Parathyroid adenoma (tissue), 2 donors: Measurements from ENCODE around the gene VWA3A.

Experiments used
- H2AFZ ChIP-seq: fragments of 300-600 bp; sonication (generic); one replicate; pipeline ENCODE4 v1.7.0; 2017; ENCODE audit warnings: antibody characterized with exemption, mild to moderate bottlenecking
- H3K27ac ChIP-seq: fragments of 300-600 bp; sonication (generic); one replicate; pipeline ENCODE4 v1.7.0; 2017
- H3K27me3 ChIP-seq: fragments of 300-600 bp; sonication (generic); one replicate; pipeline ENCODE4 v1.7.0; 2017; ENCODE audit warnings: low read length; ENCODE audit not compliant: control insufficient read depth, insufficient read depth
- H3K36me3 ChIP-seq: fragments of 300-600 bp; sonication (generic); one replicate; pipeline ENCODE4 v1.7.0; 2017; ENCODE audit warnings: low read length; ENCODE audit not compliant: control insufficient read depth, insufficient read depth
- H3K4me1 ChIP-seq: fragments of 300-600 bp; sonication (generic); one replicate; pipeline ENCODE4 v1.7.0; 2017; ENCODE audit warnings: control low read depth
- H3K4me2 ChIP-seq: fragments of 300-600 bp; sonication (generic); one replicate; pipeline ENCODE4 v1.7.0; 2017; ENCODE audit warnings: low read length
- H3K4me3 ChIP-seq: fragments of 300-600 bp; sonication (generic); one replicate; pipeline ENCODE4 v1.7.0; 2017; ENCODE audit warnings: low read depth, low read length
- H3K79me2 ChIP-seq: fragments of 300-600 bp; sonication (generic); one replicate; pipeline ENCODE4 v1.7.0; 2017; ENCODE audit warnings: control low read depth
- H3K9ac ChIP-seq: fragments of 300-600 bp; sonication (generic); one replicate; pipeline ENCODE4 v1.7.0; 2017; ENCODE audit warnings: mild to moderate bottlenecking
- H3K9me3 ChIP-seq: fragments of 300-600 bp; sonication (generic); one replicate; pipeline ENCODE4 v1.7.0; 2017; ENCODE audit warnings: low read length; ENCODE audit not compliant: control insufficient read depth
- CTCF ChIP-seq: fragments of 300-600 bp; sonication (generic); IDR thresholded peaks from one replicate; pipeline ENCODE4 v1.7.0; 2017; ENCODE audit warnings: antibody characterized with exemption, mild to moderate bottlenecking
- donor health status: primary hyperparathyroidism.

Gene VWA3A

GRCh38 chr16:22177968-22178930 is 85.9 kb downstream of the VWA3A start:
- Histone ChIP-seq H2AFZ (no peak overlapping the region), H3K4me2 (no peak overlapping the region), H3K79me2 (no peaks in the 10 kb centered on the region), H3K9ac (no peak overlapping the region), H3K36me3 (no peaks in the 10 kb centered on the region), H3K4me1 (no peaks in the 10 kb centered on the region), H3K4me3 (no peak overlapping the region), H3K27me3 (no peaks in the 10 kb centered on the region), H3K27ac (no peak overlapping the region), H3K9me3 (no peaks in the 10 kb centered on the region)
- TF ChIP-seq CTCF = no peak

GRCh38 chr16:22181426-22181825 is 89.1 kb downstream of the VWA3A start:
- H3K9ac ChIP-seq = no peak overlapping the region
- no peak overlapping the region for H3K4me3 ChIP-seq
- no peaks in the 10 kb centered on the region for H3K27me3 ChIP-seq
- H2AFZ ChIP-seq = no peak overlapping the region
- no peak overlapping the region for H3K4me2 ChIP-seq
- H3K36me3 ChIP-seq = no peaks in the 10 kb centered on the region
- no peak overlapping the region for H3K27ac ChIP-seq
- TF ChIP-seq CTCF = no peak
- no peaks in the 10 kb centered on the region for H3K79me2 ChIP-seq
- H3K9me3 ChIP-seq = no peaks in the 10 kb centered on the region
- no peaks in the 10 kb centered on the region for H3K4me1 ChIP-seq

- no peak overlapping the region for H3K4me2 ChIP-seq
- H3K9me3 ChIP-seq = no peaks in the 10 kb centered on the region
- TF ChIP-seq CTCF = no peak
- no peaks in the 10 kb centered on the region for H3K4me1 ChIP-seq
- no peaks in the 10 kb centered on the region for H3K79me2 ChIP-seq
- H2AFZ ChIP-seq = no peak overlapping the region
- no peak overlapping the region for H3K9ac ChIP-seq
- H3K36me3 ChIP-seq = no peaks in the 10 kb centered on the region
- no peak overlapping the region for H3K4me3 ChIP-seq
- no peak overlapping the region for H3K27ac ChIP-seq
- H3K27me3 ChIP-seq = no peaks in the 10 kb centered on the region
These were observed 89.5 kb downstream of the VWA3A start for GRCh38 chr16:22181843-22182242.

- H2AFZ ChIP-seq = no peak overlapping the region
- H3K27ac ChIP-seq = no peak overlapping the region
- no peaks in the 10 kb centered on the region for H3K79me2 ChIP-seq
- TF ChIP-seq CTCF = no peak
- no peaks in the 10 kb centered on the region for H3K27me3 ChIP-seq
- H3K36me3 ChIP-seq = no peaks in the 10 kb centered on the region
- H3K9ac ChIP-seq = no peak overlapping the region
- no peaks in the 10 kb centered on the region for H3K4me1 ChIP-seq
- no peaks in the 10 kb centered on the region for H3K9me3 ChIP-seq
- no peak overlapping the region for H3K4me3 ChIP-seq
- H3K4me2 ChIP-seq = no peak overlapping the region
These were observed 91.0 kb downstream of the VWA3A start for GRCh38 chr16:22183335-22183734.
